ENCODE measurements around the gene COL13A1.

- no peak for TF ChIP-seq CTCF (IDR thresholded peaks at IDR 0.05 in 8 of 11, conservative IDR thresholded peaks at IDR 0.05 in 3 of 11)
- no peak for TF ChIP-seq POLR2AphosphoS5 (IDR thresholded peaks at IDR 0.05)
Observed at GRCh38 chr10:69794673-69795072, 7.0 kb upstream of the COL13A1 start.
